Measurements from ENCODE around the gene ARAP2. TPM values are rescaled to one million over a fixed set of nuclear protein-coding genes. Genes with fewer than 3 reads are reported as not detected.

The ARAP2 gene
- total and polyA plus RNA-seq, 2 of the 13 experiments (the other 11 are each of a cell fraction or from before 2014, with no cell fraction given): 0.37 to 1.4 TPM

DNA sequence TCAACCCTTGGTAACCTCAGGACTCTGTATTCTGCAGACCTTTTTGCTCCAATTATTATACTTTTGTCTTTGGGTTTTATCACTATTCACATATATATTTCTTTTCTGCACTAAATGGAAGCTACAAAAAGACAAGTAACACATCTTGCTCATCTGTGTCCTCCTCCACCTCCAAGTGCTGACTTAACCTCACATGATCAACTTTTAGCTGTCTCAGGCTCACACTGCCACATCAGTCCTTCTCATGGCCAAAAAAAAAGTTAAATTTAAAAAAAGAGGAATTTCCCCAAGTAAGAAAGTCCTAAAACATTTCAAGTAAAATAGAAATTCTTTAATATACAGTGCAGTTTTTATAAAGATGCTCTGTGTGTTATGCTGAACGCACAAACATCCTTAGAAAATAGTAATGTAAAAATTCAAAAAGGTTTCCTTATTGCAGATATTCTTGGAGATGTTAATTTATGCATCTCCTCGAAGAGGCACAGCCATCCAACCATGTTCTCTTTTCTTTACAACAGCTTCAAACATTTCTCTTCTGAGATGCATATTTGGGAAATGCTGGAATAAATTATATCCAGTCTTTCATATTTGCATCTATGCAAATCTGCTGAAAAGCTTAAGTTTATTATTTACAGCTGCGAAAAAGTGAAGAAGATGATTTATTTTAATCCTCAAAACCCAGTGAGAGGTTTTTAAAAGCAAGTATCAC is 37.6 kb downstream of the ARAP2 start:
- H3K9ac ChIP-seq (ENCODE audit: insufficient read depth, low read depth, low read length): no peak overlapping the region
- TF ChIP-seq, protein P1, sequence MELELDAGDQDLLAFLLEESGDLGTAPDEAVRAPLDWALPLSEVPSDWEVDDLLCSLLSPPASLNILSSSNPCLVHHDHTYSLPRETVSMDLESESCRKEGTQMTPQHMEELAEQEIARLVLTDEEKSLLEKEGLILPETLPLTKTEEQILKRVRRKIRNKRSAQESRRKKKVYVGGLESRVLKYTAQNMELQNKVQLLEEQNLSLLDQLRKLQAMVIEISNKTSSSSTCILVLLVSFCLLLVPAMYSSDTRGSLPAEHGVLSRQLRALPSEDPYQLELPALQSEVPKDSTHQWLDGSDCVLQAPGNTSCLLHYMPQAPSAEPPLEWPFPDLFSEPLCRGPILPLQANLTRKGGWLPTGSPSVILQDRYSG (CRISPR knock-in tag; IDR thresholded peaks at IDR 0.05): no peak
- TF ChIP-seq ZSCAN29 (CRISPR knock-in tag; conservative IDR thresholded peaks at IDR 0.05) (no peak), NFE2 (CRISPR knock-in tag; IDR thresholded peaks at IDR 0.05) (no peak), ZNF343 (CRISPR knock-in tag; IDR thresholded peaks at IDR 0.05) (no peak), ZNF564 (CRISPR knock-in tag; IDR thresholded peaks at IDR 0.05) (no peak), HOXA7 (CRISPR knock-in tag; IDR thresholded peaks at IDR 0.05) (no peak), NCOA2 (CRISPR knock-in tag; IDR thresholded peaks at IDR 0.05) (no peak), PRPF4 (IDR thresholded peaks at IDR 0.05; ENCODE audit: low read depth, low read length, poor library complexity, severe bottlenecking) (no peak), GPN1 (CRISPR knock-in tag; IDR thresholded peaks at IDR 0.05; ENCODE audit: borderline replicate concordance) (no peak)
- no peak overlapping the region for H3K4me3 ChIP-seq (replicated peaks in 1 of 3; ENCODE audit: insufficient read depth in 1 of 3, low read depth in 2 of 3, low read length in 3 of 3)
- 31% methylated on average over 3 of the region's 3 CpGs for WGBS (ENCODE audit: low lambda C conversion rate)
- H4K20me1 ChIP-seq (ENCODE audit: insufficient read depth, low read length): no peaks in the 10 kb centered on the region
- no peaks in the 10 kb centered on the region for H3K79me2 ChIP-seq (ENCODE audit: insufficient read depth, low read length)
- H3K4me1 ChIP-seq (ENCODE audit: insufficient read depth, low read length): no peaks in the 10 kb centered on the region
- ChIA-PET POLR2A (no interaction called here), CTCF (ENCODE audit: low intra/inter-chr PET ratio, low total read pairs) (no interaction called here)
- FAIRE-seq (no peak), DNase-seq (ENCODE audit: low spot score) (no peak), ATAC-seq (no peak)
- in situ Hi-C loops (cut with HindIII; ENCODE audit: extremely low pct_ligation_motif_present, low pct_unique_long_range_greater_than_20kb) (no loop called here), intact Hi-C loops (cut with micrococcal nuclease; ENCODE audit: unreplicated experiment) (no loop called here)
- no peak overlapping the region for H3K27ac ChIP-seq (ENCODE audit: extremely low read length, insufficient read depth, low read length)
- no peaks in the 10 kb centered on the region for H3K27me3 ChIP-seq (ENCODE audit: control insufficient read depth in 1 of 2, insufficient read depth in 2 of 2, low read length in 2 of 2)
- H2AFZ ChIP-seq (ENCODE audit: low read length): no peak overlapping the region
- H3K36me3 ChIP-seq (replicated peaks in 1 of 2; ENCODE audit: control insufficient read depth in 1 of 2, insufficient read depth in 2 of 2, low read length in 2 of 2): no peaks in the 10 kb centered on the region
- no TSS peak for BruUV-seq (replicated peaks)
- H3K4me2 ChIP-seq (ENCODE audit: low read depth, low read length): no peak overlapping the region
- H3K9me3 ChIP-seq (ENCODE audit: low read length): no peaks in the 10 kb centered on the region
